Keratinocyte (primary cell): ENCODE data around the gene ELMO3.

ENCODE experiments used
- CTCF ChIP-seq, 3 experiments: IDR thresholded peaks in 1 of 3; conservative IDR thresholded peaks in 1 of 3; optimal IDR thresholded peaks in 1 of 3; 2 replicates in 2 of 3; 3 replicates in 1 of 3; pipeline versions ENCODE3 to v1.5.1; 2011; ENCODE audit warnings: low read length in 3 of 3, mild to moderate bottlenecking in 3 of 3, moderate library complexity in 2 of 3, control low read depth in 1 of 3, inconsistent platforms in 1 of 3; ENCODE audit not compliant: insufficient read depth in 2 of 3; ENCODE audit errors: extremely low read depth in 1 of 3
- EZH2 ChIP-seq: IDR thresholded peaks from one replicate; pipeline ENCODE4 v1.6.1; 2012; ENCODE audit warnings: inconsistent platforms, mild to moderate bottlenecking, low read length, moderate library complexity

GRCh38 chr16:67236563-67237395 lies 37.8 kb downstream of the ELMO3 start:
- TF ChIP-seq CTCF (optimal IDR thresholded peaks at IDR 0.05 in 1 of 3, IDR thresholded peaks at IDR 0.05 in 1 of 3, conservative IDR thresholded peaks at IDR 0.05 in 1 of 3; ENCODE audit: extremely low read depth in 1 of 3, insufficient read depth in 2 of 3, low read length in 3 of 3) (peak in 1 of 3 experiments; percentile 17), EZH2 (no peak)
